Activated CD4-positive, alpha-beta T cell treated with anti-CD3 and anti-CD28 coated beads for 48 hours (primary cell): Measurements from ENCODE around the gene CD70.
A peak's percentile ranks its signal among the peaks of the same experiment; 100 is the strongest.
"Not testable (repeated sequence)": the region's sequence is repeated elsewhere in the genome, so short reads cannot be mapped to it uniquely, and the experiment has no call there.

Source experiments
- DNase-seq: peaks from one replicate; pipeline ENCODE4 v3.0.0-alpha.2; 2020

Gene CD70

DNA sequence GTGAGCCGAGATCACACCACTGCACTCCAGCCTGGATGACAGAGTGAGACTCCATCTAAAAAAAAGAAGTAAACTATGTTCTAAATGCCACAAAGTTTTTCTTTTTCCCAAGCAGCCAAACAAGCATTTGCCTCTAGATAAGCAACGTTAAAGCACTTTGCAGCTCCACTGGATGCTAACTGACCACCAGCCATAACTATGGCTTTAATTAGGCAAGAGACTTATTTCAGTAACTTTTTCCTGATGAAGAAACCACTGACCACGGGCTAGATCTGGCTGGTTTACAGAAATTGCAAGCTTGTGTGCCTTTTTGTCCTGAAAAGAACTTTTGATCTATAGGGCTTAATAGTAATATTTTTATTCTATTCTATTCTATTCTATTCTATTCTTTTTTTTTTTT lies 22.1 kb downstream of the CD70 start:
- DNase-seq = no peak

DNA sequence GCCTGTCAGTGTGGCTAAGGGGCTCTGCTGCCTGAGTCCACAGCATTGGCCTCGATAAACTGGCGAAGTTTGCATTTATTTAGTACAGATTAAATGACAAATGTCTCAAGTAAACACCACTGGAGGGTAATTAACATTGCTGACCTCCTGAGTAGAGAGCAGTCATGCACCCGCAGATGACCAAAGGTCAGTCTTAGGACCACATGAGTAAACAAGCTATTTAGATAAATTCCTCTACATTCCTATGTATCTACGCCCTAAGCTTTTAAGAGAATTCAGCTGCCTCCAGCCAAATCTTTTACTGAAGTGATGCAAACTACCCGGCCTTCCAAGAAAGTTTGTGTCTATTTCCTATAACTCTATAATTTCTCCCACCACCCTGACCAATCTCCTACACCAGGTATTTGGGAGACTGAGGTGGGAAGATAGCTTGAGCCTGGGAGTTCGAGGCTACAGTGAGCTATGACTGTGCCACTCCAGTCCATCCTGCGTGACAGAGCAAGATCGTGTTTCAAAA lies 22.9 kb downstream of the CD70 start:
- DNase-seq = no peak

DNA sequence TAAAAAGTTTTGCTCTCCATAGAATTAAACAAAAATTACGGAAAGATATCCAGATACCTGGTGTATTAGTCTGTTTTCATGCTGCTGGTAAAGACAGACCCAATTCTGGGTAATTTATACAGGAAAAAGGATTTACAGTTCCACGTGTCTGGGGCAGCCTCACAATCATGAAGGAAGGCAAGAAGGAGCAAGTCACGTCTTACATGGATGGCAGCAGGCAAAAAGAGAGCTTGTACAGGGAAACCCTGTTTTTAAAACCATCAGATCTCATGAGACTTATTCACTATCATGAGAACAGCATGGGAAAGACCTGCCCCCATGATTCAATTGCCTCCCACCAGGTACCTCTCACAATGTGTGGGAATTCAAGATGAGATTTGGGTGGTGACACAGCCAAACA lies 24.2 kb downstream of the CD70 start:
- DNase-seq = not testable (repeated sequence)

DNA sequence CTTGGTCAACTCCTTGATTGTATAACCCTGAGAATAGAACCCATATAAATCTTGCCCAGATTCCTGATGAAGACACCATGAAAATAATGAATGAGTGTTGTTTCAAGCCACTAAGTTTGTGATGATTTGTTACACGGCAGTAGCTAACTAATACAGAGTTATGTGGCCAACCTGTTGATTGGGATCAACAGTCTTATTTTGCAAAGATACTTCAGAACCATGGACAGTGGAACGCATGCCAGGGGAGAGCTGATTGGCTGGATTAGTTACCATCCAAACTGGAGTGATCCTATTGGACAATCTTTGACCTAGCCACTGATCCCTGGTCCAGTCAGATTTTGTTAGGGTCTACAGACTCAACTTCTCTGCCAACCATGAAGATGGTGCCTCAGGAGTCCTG lies 26.6 kb downstream of the CD70 start:
- DNase-seq = no peak

DNA sequence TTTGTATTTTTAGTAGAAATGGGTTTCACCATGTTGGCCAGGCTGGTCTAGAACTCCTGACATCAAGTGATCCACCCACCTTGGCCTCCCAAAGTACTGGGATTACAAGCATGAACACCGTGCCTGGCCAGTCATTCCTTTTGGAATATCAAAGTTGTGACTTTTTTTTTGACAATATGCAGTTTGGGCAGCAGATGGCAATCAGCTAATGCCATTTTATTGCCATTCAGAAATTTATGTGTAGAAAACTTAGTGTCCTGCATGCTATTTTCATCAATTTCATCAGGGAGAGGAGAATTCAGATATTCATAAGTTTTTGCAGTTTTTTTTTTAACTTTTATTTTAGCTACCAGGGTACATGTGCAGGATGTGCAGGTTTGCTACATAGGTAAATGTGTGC lies 28.5 kb downstream of the CD70 start:
- DNase-seq = not testable (repeated sequence)

DNA sequence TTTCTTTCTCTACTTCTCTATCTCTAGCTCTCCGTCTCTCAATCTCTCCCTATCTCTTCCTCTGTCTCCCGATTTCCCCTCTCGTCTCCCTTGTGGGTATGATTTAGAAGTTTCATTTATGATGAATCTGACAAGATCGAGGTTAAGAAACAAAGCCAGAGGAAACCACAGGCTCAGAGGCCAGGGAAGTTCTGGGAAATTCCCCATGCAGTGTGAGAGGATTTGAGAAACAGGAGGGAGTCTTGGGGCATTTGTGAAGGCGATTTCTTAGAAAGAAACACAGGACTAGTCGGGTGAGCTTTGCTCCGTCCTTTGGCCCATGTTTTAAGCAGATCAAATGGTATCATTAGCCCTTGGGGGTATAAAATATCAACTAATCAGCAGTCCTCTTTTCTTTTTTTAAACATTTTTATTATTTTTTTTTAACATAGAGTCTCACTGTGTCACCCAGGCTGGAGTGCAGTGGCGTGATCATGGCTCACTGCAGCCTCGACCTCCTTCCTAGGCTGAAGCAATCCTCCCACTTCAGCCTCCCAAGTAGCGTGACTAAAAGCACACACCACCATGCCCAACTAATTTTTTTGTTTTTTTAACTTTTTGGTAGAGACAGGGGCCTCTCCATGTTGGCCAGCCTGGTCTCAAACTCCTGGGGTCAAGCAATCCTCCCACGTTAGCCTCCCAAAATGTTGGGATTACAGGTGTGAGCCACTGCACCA lies 34.3 kb downstream of the CD70 start:
- DNase-seq = no peak

DNA sequence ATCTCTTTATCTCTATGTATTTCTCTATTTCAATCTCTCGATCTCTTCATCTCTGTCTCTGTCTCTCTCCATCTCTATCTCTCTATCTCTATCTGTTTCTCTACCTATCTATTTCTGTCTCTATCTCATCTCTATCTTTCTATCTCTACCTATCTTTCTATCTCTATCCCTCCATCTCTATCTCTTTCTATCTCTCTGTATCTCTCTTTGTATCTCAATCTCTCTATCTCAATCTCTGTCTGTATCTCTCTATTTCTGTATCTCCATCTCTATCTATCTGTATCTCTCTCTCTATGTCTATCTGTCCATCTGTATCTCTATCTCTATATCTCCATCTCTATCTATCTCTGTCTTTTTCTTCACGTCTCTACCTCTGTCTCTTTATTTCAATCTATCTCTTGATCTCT lies 34.9 kb downstream of the CD70 start:
- DNase-seq = no peak

DNA sequence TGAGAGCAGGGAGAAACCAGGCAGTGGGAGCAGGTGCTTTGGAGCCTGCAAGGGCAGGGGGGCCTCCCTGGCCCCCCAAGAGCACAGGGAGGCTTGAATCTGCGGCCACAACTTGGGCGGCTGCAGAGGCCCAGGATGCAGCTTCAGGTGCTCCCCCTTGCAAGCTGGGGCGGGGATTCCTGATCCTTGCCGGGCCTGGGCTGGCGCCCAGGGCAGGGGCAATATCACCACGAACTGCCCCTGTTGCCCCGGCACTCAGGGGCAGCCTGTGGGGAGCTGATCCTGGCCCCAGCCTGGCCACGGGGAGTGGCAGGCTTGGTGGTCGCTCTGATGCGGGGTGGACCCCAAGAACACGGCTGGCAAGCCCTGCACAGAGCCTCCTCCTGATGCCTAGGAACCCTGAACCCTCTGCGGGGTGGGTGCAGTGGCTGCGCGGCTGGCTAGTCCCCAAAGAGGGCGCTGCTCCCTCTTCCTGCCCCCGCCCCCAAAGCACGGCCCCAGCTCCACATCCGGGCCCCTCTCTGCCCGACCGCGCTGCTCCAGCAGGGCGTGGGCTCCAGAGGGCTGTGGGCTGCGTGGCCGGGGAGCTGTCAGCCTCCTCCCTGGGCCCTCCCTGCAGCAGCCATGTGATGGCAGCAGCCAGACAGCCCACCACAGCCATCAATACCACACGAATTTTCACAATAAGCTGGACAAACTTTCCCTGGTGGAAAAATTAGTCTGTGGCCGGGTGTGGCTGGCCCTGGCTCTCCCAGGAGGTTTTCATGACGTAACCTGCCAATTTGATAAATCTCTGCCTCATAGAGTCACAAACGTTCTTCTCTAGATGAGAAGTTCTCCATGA lies 39.1 kb downstream of the CD70 start:
- peak; percentile 77 for DNase-seq

DNA sequence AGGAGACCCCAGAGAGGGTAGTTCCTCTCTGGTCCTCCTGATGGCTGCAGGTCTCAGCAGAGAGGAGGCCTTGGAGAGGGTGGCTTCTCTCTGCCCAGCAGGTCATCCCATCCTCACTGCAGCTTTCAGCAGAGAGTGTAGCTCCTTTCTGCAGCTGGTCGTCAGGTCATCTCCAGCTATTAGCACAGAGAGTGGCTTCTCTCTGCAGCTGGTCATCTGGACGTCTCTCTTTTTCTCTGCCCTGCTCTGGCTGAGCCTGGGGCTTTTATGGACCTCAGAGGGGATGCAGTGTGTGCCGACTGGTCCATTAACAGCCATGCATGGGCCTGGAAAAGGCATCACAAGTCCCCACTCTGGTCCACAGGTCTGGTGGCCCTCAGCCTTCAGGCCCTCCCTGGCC lies 39.9 kb downstream of the CD70 start:
- DNase-seq = no peak

DNA sequence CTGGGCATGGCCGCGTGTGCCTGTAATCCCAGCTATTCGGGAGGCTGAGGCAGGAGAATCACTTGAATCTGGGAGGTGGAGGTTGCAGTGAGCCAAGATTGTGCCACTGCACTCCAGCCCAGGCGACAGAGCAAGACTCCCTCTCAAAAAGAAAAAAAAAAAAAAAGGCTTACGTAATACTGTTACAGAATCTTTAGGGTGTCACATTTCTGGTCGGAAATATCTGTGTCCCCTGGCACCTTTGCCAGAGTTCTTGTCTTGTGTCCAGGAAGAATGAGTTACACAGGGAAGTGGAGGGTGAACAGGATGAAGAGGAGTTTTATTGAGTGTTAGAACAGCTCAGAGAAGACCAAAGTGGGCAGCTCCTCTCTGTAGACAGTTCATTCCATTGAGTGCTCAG lies 40.3 kb downstream of the CD70 start:
- not testable (repeated sequence) for DNase-seq

DNA sequence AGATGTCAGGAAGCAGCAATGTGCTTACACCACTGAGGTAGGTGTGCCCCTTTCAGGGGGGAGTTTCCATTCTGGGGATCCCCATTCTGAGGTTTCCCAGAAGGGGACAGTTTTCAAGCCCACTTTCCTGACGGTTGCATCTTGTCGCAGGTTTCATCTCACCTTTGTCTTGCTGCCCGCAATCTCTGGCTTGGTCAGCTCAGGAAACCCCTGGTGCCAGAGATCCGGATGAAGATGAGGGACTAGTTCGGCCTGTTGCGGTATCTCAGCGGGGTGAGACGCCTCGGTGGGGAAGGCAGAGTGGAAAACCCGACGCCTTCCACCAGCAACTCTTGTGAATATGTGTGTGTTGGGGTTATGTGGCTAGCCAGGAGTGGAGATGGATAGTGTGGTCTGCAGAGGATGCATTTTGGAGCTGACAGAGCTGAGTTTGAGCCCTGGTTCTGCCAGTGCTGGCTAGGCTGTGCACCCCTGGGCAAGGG lies 47.0 kb downstream of the CD70 start:
- no peak for DNase-seq

DNA sequence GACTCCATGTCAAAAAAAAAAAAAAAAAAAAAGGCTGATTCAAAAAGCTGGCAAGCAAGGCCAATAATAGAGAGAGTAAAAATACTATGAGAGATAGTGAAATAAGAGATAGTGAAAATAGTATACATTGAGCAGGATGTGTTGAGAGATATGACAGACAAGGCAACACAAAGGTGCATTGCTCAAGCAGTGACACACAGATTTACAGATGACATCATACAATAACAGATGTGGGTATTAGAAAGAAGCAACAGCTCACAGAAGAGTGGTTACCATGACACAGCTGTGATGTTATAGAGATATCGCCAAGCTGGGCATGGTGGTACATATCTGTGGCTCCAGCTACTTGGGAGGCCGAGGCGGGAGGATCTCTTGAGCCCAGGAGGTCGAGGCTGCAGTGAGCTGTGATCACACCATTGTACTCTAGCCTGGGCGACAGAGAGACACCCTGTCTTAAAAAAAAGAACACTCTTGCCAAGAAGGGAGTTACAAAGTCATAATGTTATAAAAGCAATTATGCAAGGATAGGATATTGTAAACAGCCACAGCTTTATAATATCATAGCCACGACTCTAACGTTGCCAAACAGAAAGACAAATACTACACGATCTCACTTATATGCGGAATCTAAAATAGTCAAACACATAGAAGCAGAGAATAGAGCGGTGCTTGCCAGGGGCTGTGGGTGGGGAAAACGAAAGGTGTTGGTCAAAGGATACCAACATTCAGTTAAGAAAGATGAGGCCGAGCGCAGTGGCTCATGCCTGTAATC lies 49.8 kb downstream of the CD70 start:
- no peak for DNase-seq

DNA sequence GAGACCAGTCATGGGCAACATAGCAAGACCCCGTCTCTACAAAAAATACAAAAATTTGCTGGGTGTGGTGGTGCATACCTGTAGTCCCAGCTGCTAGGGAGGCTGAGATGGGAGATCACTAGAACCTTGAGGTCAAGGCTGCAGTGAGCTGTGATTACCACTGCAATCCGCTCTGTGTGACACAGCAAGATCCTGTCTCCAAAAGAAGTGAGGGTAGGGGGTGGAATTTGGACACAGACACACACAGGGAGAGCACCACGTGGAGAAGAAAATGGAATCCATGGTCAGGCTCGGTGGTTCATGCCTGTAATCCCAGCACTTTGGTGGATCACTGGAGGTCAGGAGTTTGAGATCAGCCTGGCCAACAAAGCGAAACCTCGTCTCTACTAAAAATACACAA lies 51.4 kb downstream of the CD70 start:
- no peak for DNase-seq
